BLaER1 (cell line): ENCODE data around the gene IGFL4.

ENCODE experiments used
- H3K27ac ChIP-seq: shearing (Covaris generic); formaldehyde crosslinking; 2 replicates; pipeline ENCODE4 v1.8.1; 2022
- H3K27me3 ChIP-seq: shearing (Covaris generic); formaldehyde crosslinking; 2 replicates; pipeline ENCODE4 v1.8.1; 2022
- H3K36me3 ChIP-seq: shearing (Covaris generic); formaldehyde crosslinking; 2 replicates; pipeline ENCODE4 v1.8.1; 2022
- H3K4me1 ChIP-seq: shearing (Covaris generic); formaldehyde crosslinking; 2 replicates; pipeline ENCODE4 v1.8.1; 2022
- H3K4me2 ChIP-seq: shearing (Covaris generic); formaldehyde crosslinking; 2 replicates; pipeline ENCODE4 v1.8.1; 2022
- H3K4me3 ChIP-seq: shearing (Covaris generic); formaldehyde crosslinking; 2 replicates; pipeline ENCODE4 v1.8.1; 2022
- H3K9ac ChIP-seq: shearing (Covaris generic); formaldehyde crosslinking; 2 replicates; pipeline ENCODE4 v1.8.1; 2022
- H3K9me3 ChIP-seq: shearing (Covaris generic); formaldehyde crosslinking; 2 replicates; pipeline ENCODE4 v1.8.1; 2022
- H4K20me1 ChIP-seq: shearing (Covaris generic); formaldehyde crosslinking; 2 replicates; pipeline ENCODE4 v1.8.1; 2022
- Cebpa-rat ChIP-seq: shearing (Covaris generic); IDR thresholded peaks from 2 replicates; pipeline ENCODE4 v1.8.1; 2022

The IGFL4 gene

GRCh38 chr19:46036744-46037128 lies 4.1 kb downstream of the IGFL4 start:
- Histone ChIP-seq H3K9ac (no peak overlapping the region), H3K9me3 (peaks cover 20% of the 10 kb centered on the region), H3K4me3 (no peak overlapping the region), H3K4me2 (no peak overlapping the region), H3K27me3 (no peaks in the 10 kb centered on the region), H3K36me3 (peaks cover 21% of the 10 kb centered on the region), H3K4me1 (no peaks in the 10 kb centered on the region), H4K20me1 (no peaks in the 10 kb centered on the region), H3K27ac (no peak overlapping the region)
- TF ChIP-seq Cebpa-rat: no peak

GRCh38 chr19:46035986-46036743 lies 4.6 kb downstream of the IGFL4 start:
- no peak for TF ChIP-seq Cebpa-rat
- no peaks in the 10 kb centered on the region for H3K4me1 ChIP-seq

GRCh38 chr19:46035546-46035945 lies 5.3 kb downstream of the IGFL4 start:
- no peak for TF ChIP-seq Cebpa-rat
- Histone ChIP-seq H3K36me3 (peaks cover 21% of the 10 kb centered on the region), H3K4me2 (no peak overlapping the region), H3K9me3 (peaks cover 20% of the 10 kb centered on the region), H3K4me3 (no peak overlapping the region), H4K20me1 (no peaks in the 10 kb centered on the region), H3K27ac (no peak overlapping the region), H3K27me3 (no peaks in the 10 kb centered on the region), H3K4me1 (no peaks in the 10 kb centered on the region), H3K9ac (no peak overlapping the region)

More at GRCh38 chr19:46035986-46036743, 4.6 kb downstream of the IGFL4 start:
- Histone ChIP-seq H3K36me3 (peaks cover 21% of the 10 kb centered on the region), H3K27me3 (no peaks in the 10 kb centered on the region), H3K27ac (no peak overlapping the region), H3K4me3 (no peak overlapping the region), H4K20me1 (no peaks in the 10 kb centered on the region), H3K9ac (no peak overlapping the region), H3K9me3 (peaks cover 20% of the 10 kb centered on the region), H3K4me2 (no peak overlapping the region)

- H4K20me1 ChIP-seq: no peaks in the 10 kb centered on the region
- no peak overlapping the region for H3K4me3 ChIP-seq
- TF ChIP-seq Cebpa-rat: no peak
- H3K27me3 ChIP-seq: no peaks in the 10 kb centered on the region
- no peak overlapping the region for H3K9ac ChIP-seq
- no peaks in the 10 kb centered on the region for H3K4me1 ChIP-seq
- no peak overlapping the region for H3K27ac ChIP-seq
- H3K36me3 ChIP-seq: peaks cover 21% of the 10 kb centered on the region
- H3K4me2 ChIP-seq: no peak overlapping the region
- H3K9me3 ChIP-seq: peaks cover 20% of the 10 kb centered on the region
Observed at GRCh38 chr19:46033401-46033800, 7.4 kb downstream of the IGFL4 start.

GRCh38 chr19:46032597-46033025 lies 8.2 kb downstream of the IGFL4 start:
- peaks cover 20% of the 10 kb centered on the region for H3K9me3 ChIP-seq
- no peak overlapping the region for H3K4me2 ChIP-seq
- H3K9ac ChIP-seq: no peak overlapping the region
- H3K27ac ChIP-seq: no peak overlapping the region
- H4K20me1 ChIP-seq: no peaks in the 10 kb centered on the region
- H3K4me1 ChIP-seq: no peaks in the 10 kb centered on the region
- H3K36me3 ChIP-seq: peaks cover 21% of the 10 kb centered on the region
- H3K4me3 ChIP-seq: no peak overlapping the region
- no peaks in the 10 kb centered on the region for H3K27me3 ChIP-seq
- no peak for TF ChIP-seq Cebpa-rat

- Histone ChIP-seq H3K9ac (no peak overlapping the region), H3K27ac (no peak overlapping the region), H3K36me3 (peaks cover 21% of the 10 kb centered on the region), H3K4me2 (no peak overlapping the region), H3K27me3 (no peaks in the 10 kb centered on the region), H3K4me3 (no peak overlapping the region), H3K9me3 (peaks cover 20% of the 10 kb centered on the region), H3K4me1 (no peaks in the 10 kb centered on the region), H4K20me1 (no peaks in the 10 kb centered on the region)
- TF ChIP-seq Cebpa-rat: no peak
Observed at GRCh38 chr19:46031781-46032596, 8.8 kb downstream of the IGFL4 start.

GRCh38 chr19:46030812-46031550 lies 9.8 kb downstream of the IGFL4 start:
- no peak for TF ChIP-seq Cebpa-rat
- Histone ChIP-seq H3K27ac (no peak overlapping the region), H3K4me2 (no peak overlapping the region), H3K36me3 (peaks cover 21% of the 10 kb centered on the region), H4K20me1 (no peaks in the 10 kb centered on the region), H3K4me1 (no peaks in the 10 kb centered on the region), H3K4me3 (no peak overlapping the region), H3K27me3 (no peaks in the 10 kb centered on the region), H3K9ac (no peak overlapping the region), H3K9me3 (peaks cover 20% of the 10 kb centered on the region)

GRCh38 chr19:46025835-46026234 lies 15.0 kb downstream of the IGFL4 start:
- no peak overlapping the region for H3K27ac ChIP-seq
- no peaks in the 10 kb centered on the region for H3K9me3 ChIP-seq
- no peak overlapping the region for H3K9ac ChIP-seq
- H4K20me1 ChIP-seq: peaks cover 9% of the 10 kb centered on the region; the same call in 1 of the 2 replicates
- H3K4me3 ChIP-seq: no peak overlapping the region
- H3K27me3 ChIP-seq: no peaks in the 10 kb centered on the region
- H3K4me2 ChIP-seq: no peak overlapping the region
- peaks cover 10% of the 10 kb centered on the region for H3K4me1 ChIP-seq
- TF ChIP-seq Cebpa-rat: no peak
- H3K36me3 ChIP-seq: no peaks in the 10 kb centered on the region

GRCh38 chr19:46023311-46023779 lies 17.5 kb downstream of the IGFL4 start:
- Histone ChIP-seq H3K27me3 (no peaks in the 10 kb centered on the region), H3K9ac (no peak overlapping the region), H3K36me3 (peaks cover 4% of the 10 kb centered on the region), H4K20me1 (peaks cover 12% of the 10 kb centered on the region; the same call in 1 of the 2 replicates), H3K4me2 (no peak overlapping the region), H3K4me1 (peaks cover 19% of the 10 kb centered on the region), H3K4me3 (no peak overlapping the region), H3K27ac (no peak overlapping the region), H3K9me3 (no peaks in the 10 kb centered on the region)
- no peak for TF ChIP-seq Cebpa-rat
